GM21526 (cell line): ENCODE data around the gene DCTN5.
"Not testable (repeated sequence)": the region's sequence is repeated elsewhere in the genome, so short reads cannot be mapped to it uniquely, and the experiment has no call there.

Experiments
- ATAC-seq: cut with Tn5 transposase; IDR thresholded peaks from one replicate; pipeline ENCODE4 v1.9.1; 2021; ENCODE audit warnings: moderate library complexity; ENCODE audit not compliant: unreplicated experiment, low FRiP score

Gene DCTN5

GRCh38 chr16:23691483-23692189 lies 50.4 kb downstream of the DCTN5 start:
- no peak for ATAC-seq

GRCh38 chr16:23692190-23692837 lies 51.0 kb downstream of the DCTN5 start:
- ATAC-seq, result no peak

GRCh38 chr16:23694265-23694643 lies 53.0 kb downstream of the DCTN5 start:
- ATAC-seq, result no peak

GRCh38 chr16:23694644-23695373 lies 53.5 kb downstream of the DCTN5 start:
- no peak for ATAC-seq

GRCh38 chr16:23695756-23696155 lies 54.5 kb downstream of the DCTN5 start:
- no peak for ATAC-seq

- no peak for ATAC-seq
These were observed 57.8 kb downstream of the DCTN5 start for GRCh38 chr16:23699100-23699499.

GRCh38 chr16:23700093-23700492 lies 58.8 kb downstream of the DCTN5 start:
- no peak for ATAC-seq

- no peak for ATAC-seq
These were observed 59.2 kb downstream of the DCTN5 start for GRCh38 chr16:23700509-23700908.

- ATAC-seq, result no peak
These were observed 59.8 kb downstream of the DCTN5 start for GRCh38 chr16:23701045-23701444.

- no peak for ATAC-seq
These were observed 61.7 kb downstream of the DCTN5 start for GRCh38 chr16:23702951-23703350.

- no peak for ATAC-seq
These were observed 63.7 kb downstream of the DCTN5 start for GRCh38 chr16:23704772-23705516.

- ATAC-seq, result no peak
These were observed 64.2 kb downstream of the DCTN5 start for GRCh38 chr16:23705517-23705902.

- ATAC-seq, result no peak
These were observed 65.2 kb downstream of the DCTN5 start for GRCh38 chr16:23706439-23706838.

GRCh38 chr16:23709536-23709935 lies 68.3 kb downstream of the DCTN5 start:
- no peak for ATAC-seq

- no peak for ATAC-seq
These were observed 68.7 kb downstream of the DCTN5 start for GRCh38 chr16:23710008-23710407.

GRCh38 chr16:23710504-23710903 lies 69.2 kb downstream of the DCTN5 start:
- no peak for ATAC-seq

GRCh38 chr16:23711785-23712184 lies 70.5 kb downstream of the DCTN5 start:
- ATAC-seq, result no peak

GRCh38 chr16:23712976-23713375 lies 71.7 kb downstream of the DCTN5 start, which contains the start of gene ERN2:
Gene ERN2, minus strand, starts transcription at chr16:23713222. Its CDS starts 35 bp downstream, at chr16:23713187.
- ATAC-seq, result no peak

GRCh38 chr16:23716484-23716883 lies 75.2 kb downstream of the DCTN5 start:
- ATAC-seq, result no peak

- ATAC-seq, result not testable (repeated sequence)
These were observed 81.5 kb downstream of the DCTN5 start for GRCh38 chr16:23722613-23723240.
